ENCODE results near the gene ZSCAN9. TPM values are rescaled to one million over a fixed set of nuclear protein-coding genes. Genes with fewer than 3 reads are reported as not detected.
A peak's percentile ranks its signal among the peaks of the same experiment; 100 is the strongest.

ZSCAN9 gene
- total and polyA plus RNA-seq, 9 of the 15 experiments (the other 6 are each of a cell fraction or from before 2014, with no cell fraction given): 18.8 to 48.9 (median 28.7) TPM

DNA sequence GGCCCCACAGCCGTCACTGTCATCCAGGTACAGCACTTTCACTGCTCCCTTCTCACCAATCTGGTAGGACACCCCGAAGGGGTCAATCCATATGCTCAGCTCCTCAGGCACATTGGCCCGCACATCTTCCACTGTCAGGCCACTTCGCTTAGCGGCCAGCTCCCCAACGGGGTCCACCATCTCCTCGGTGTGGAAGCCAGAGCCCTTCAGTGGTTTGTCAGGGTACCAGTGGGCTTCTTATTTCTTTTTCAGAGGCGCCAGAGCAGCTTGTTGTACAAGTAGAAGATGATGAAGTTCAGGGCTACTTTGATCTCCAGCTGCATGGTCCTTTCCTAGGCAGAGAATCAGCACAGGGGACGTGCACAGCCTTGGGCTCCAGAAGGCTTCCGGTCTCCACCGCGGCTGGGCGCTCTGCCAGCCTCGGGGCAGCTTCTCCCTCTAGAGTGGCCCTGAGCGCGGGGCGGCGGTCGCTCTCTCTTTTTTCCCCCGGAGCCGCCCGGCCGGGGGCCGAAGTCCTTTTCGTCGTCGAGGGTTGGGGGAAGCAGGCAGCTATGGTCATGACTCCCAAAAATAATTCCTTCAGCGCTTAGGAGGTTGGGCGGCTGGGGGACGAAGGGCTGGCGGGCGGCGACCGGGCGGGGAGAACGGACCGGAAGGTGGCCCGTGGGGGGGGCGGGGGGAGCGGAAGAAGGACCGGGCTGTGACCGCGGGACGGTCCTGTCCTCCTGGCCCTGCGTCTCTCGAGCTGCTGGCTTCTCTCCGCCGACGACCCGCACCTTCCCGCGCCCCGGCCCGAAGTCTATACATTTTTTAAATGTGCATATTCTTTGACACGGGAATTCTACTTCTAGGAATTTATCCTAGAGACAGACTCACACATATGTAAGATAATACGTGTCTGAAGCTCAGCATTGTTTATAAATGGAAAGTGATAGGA lies 6.5 kb upstream of the ZSCAN9 start (continued):
- TF ChIP-seq, protein P1, sequence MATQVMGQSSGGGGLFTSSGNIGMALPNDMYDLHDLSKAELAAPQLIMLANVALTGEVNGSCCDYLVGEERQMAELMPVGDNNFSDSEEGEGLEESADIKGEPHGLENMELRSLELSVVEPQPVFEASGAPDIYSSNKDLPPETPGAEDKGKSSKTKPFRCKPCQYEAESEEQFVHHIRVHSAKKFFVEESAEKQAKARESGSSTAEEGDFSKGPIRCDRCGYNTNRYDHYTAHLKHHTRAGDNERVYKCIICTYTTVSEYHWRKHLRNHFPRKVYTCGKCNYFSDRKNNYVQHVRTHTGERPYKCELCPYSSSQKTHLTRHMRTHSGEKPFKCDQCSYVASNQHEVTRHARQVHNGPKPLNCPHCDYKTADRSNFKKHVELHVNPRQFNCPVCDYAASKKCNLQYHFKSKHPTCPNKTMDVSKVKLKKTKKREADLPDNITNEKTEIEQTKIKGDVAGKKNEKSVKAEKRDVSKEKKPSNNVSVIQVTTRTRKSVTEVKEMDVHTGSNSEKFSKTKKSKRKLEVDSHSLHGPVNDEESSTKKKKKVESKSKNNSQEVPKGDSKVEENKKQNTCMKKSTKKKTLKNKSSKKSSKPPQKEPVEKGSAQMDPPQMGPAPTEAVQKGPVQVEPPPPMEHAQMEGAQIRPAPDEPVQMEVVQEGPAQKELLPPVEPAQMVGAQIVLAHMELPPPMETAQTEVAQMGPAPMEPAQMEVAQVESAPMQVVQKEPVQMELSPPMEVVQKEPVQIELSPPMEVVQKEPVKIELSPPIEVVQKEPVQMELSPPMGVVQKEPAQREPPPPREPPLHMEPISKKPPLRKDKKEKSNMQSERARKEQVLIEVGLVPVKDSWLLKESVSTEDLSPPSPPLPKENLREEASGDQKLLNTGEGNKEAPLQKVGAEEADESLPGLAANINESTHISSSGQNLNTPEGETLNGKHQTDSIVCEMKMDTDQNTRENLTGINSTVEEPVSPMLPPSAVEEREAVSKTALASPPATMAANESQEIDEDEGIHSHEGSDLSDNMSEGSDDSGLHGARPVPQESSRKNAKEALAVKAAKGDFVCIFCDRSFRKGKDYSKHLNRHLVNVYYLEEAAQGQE (IDR thresholded peaks at IDR 0.05; ENCODE audit: borderline replicate concordance): peak; percentile 15; the same call in 1 of the 2 replicates
- TF ChIP-seq, protein P1 (CRISPR knock-in tag; IDR thresholded peaks at IDR 0.05; ENCODE audit: low read depth): no peak
- no peak for TF ChIP-seq CCAR2 (IDR thresholded peaks at IDR 0.05; ENCODE audit: low read depth, low read length)
- 0 out of 2 replicates have a peak, but pooled peaks have one; percentile 44 for TF ChIP-seq NBN (IDR thresholded peaks at IDR 0.05; ENCODE audit: low read depth)
- peak; percentile 67 for TF ChIP-seq POLR2H (tag; IDR thresholded peaks at IDR 0.05; ENCODE audit: low read depth)
- TF ChIP-seq GABPA (tag; conservative IDR thresholded peaks at IDR 0.05; ENCODE audit: low read depth): peak; percentile 99
- TF ChIP-seq PHF8 (IDR thresholded peaks at IDR 0.05; ENCODE audit: borderline replicate concordance, low read length): peak; percentile 84; the same call in 1 of the 2 replicates
- TF ChIP-seq CBFB (CRISPR knock-in tag; IDR thresholded peaks at IDR 0.05): 0 out of 2 replicates have a peak, but pooled peaks have one; percentile 40
- TF ChIP-seq, protein P2, sequence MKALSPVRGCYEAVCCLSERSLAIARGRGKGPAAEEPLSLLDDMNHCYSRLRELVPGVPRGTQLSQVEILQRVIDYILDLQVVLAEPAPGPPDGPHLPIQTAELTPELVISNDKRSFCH (CRISPR knock-in tag; IDR thresholded peaks at IDR 0.05): no peak
- TF ChIP-seq, protein P2 (tag; IDR thresholded peaks at IDR 0.05): no peak
- TF ChIP-seq GATAD2B (IDR thresholded peaks at IDR 0.05; ENCODE audit: borderline replicate concordance): peak; percentile 86
- TF ChIP-seq YY1 (IDR thresholded peaks at IDR 0.05; ENCODE audit: borderline replicate concordance in 1 of 3, control insufficient read depth in 1 of 3, extremely low read depth in 1 of 3, insufficient read depth in 3 of 3, insufficient read length in 1 of 3, insufficient replicate concordance in 2 of 3, low read depth in 1 of 3, low read length in 2 of 3): peak in 1 of 3 experiments; percentile 12
- TF ChIP-seq ARNT (IDR thresholded peaks at IDR 0.05): peak in 1 of 2 experiments; percentile 71; a peak in 1 of 4 replicates
- peak; percentile 36; the same call in 1 of the 2 replicates for TF ChIP-seq EP300 (IDR thresholded peaks at IDR 0.05; ENCODE audit: low read length)
- TF ChIP-seq, protein P3, sequence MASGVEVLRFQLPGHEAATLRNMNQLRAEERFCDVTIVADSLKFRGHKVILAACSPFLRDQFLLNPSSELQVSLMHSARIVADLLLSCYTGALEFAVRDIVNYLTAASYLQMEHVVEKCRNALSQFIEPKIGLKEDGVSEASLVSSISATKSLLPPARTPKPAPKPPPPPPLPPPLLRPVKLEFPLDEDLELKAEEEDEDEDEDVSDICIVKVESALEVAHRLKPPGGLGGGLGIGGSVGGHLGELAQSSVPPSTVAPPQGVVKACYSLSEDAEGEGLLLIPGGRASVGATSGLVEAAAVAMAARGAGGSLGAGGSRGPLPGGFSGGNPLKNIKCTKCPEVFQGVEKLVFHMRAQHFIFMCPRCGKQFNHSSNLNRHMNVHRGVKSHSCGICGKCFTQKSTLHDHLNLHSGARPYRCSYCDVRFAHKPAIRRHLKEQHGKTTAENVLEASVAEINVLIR (CRISPR knock-in tag; IDR thresholded peaks at IDR 0.05): no peak
- TF ChIP-seq TARDBP (IDR thresholded peaks at IDR 0.05): 0 out of 2 replicates have a peak, but pooled peaks have one; percentile 7

Data from K562 (cell line).